ENCODE results near the gene GFRA1. TPM values are rescaled to one million over a fixed set of nuclear protein-coding genes. Genes with fewer than 3 reads are reported as not detected.

Gene GFRA1
- total RNA-seq, 4 donors from 2014 or later, result 19.8 to 61.8 (median 25.2) TPM

- Histone ChIP-seq H3K36me3 (no peaks in the 10 kb centered on the region), H3K27me3 (no peaks in the 10 kb centered on the region), H3K4me1 (no peaks in the 10 kb centered on the region), H3K9me3 (no peaks in the 10 kb centered on the region), H3K4me3 (no peak overlapping the region), H3K27ac (no peak overlapping the region)
- DNase-seq (ENCODE audit: low spot score in 2 of 2), result no peak
- WGBS, result 58% methylated on average over 13 of the region's 13 CpGs
- TF ChIP-seq POLR2AphosphoS5 (IDR thresholded peaks at IDR 0.05) (no peak), EP300 (IDR thresholded peaks at IDR 0.05) (no peak)
Measured at GRCh38 chr10:116132780-116133399, 140.1 kb downstream of the GFRA1 start.

GRCh38 chr10:116130006-116130405 is 143.0 kb downstream of the GFRA1 start:
- Histone ChIP-seq H3K9me3 (no peaks in the 10 kb centered on the region), H3K27me3 (no peaks in the 10 kb centered on the region), H3K36me3 (no peaks in the 10 kb centered on the region), H3K4me1 (no peaks in the 10 kb centered on the region), H3K27ac (no peak overlapping the region), H3K4me3 (no peak overlapping the region)
- TF ChIP-seq POLR2AphosphoS5 (IDR thresholded peaks at IDR 0.05), result no peak
- no peak for TF ChIP-seq CTCF (IDR thresholded peaks at IDR 0.05)
- TF ChIP-seq POLR2A (IDR thresholded peaks at IDR 0.05), result no peak
- TF ChIP-seq EP300 (IDR thresholded peaks at IDR 0.05), result no peak
- 51% methylated on average over 1 of the region's 1 CpG for WGBS
- no peak for DNase-seq (ENCODE audit: low spot score in 2 of 2)

GRCh38 chr10:116126954-116127695 is 145.9 kb downstream of the GFRA1 start:
- WGBS, result 68% methylated on average over 10 of the region's 10 CpGs
- TF ChIP-seq POLR2A (IDR thresholded peaks at IDR 0.05), result no peak
- no peak overlapping the region for H3K4me3 ChIP-seq
- DNase-seq (ENCODE audit: low spot score in 2 of 2), result no peak
- no peak overlapping the region for H3K27ac ChIP-seq
- no peaks in the 10 kb centered on the region for H3K4me1 ChIP-seq
- no peaks in the 10 kb centered on the region for H3K27me3 ChIP-seq
- H3K36me3 ChIP-seq, result no peaks in the 10 kb centered on the region
- no peaks in the 10 kb centered on the region for H3K9me3 ChIP-seq

GRCh38 chr10:116126239-116126638 is 146.8 kb downstream of the GFRA1 start:
- H3K4me1 ChIP-seq, result no peaks in the 10 kb centered on the region
- H3K4me3 ChIP-seq, result no peak overlapping the region
- H3K36me3 ChIP-seq, result no peaks in the 10 kb centered on the region
- no peak overlapping the region for H3K27ac ChIP-seq
- H3K9me3 ChIP-seq, result no peaks in the 10 kb centered on the region
- no peaks in the 10 kb centered on the region for H3K27me3 ChIP-seq
- TF ChIP-seq POLR2AphosphoS5 (IDR thresholded peaks at IDR 0.05), result no peak
- TF ChIP-seq EP300 (IDR thresholded peaks at IDR 0.05), result no peak
- TF ChIP-seq POLR2A (IDR thresholded peaks at IDR 0.05), result no peak
- TF ChIP-seq CTCF (IDR thresholded peaks at IDR 0.05), result no peak
- DNase-seq (ENCODE audit: low spot score in 2 of 2), result no peak
- WGBS, result 98% methylated on average over 3 of the region's 3 CpGs

- Histone ChIP-seq H3K27ac (no peak overlapping the region), H3K4me3 (no peak overlapping the region), H3K4me1 (peaks cover 5% of the 10 kb centered on the region), H3K36me3 (no peaks in the 10 kb centered on the region), H3K27me3 (no peaks in the 10 kb centered on the region), H3K9me3 (no peaks in the 10 kb centered on the region)
- WGBS, result 92% methylated on average over 6 of the region's 19 CpGs
- no peak for DNase-seq (ENCODE audit: low spot score in 2 of 2)
- TF ChIP-seq POLR2A (IDR thresholded peaks at IDR 0.05), result no peak
- TF ChIP-seq CTCF (IDR thresholded peaks at IDR 0.05), result no peak
- no peak for TF ChIP-seq EP300 (IDR thresholded peaks at IDR 0.05)
- TF ChIP-seq POLR2AphosphoS5 (IDR thresholded peaks at IDR 0.05), result no peak
Measured at GRCh38 chr10:116125180-116125579, 147.8 kb downstream of the GFRA1 start.

- WGBS, result 85% methylated on average over 4 of the region's 4 CpGs
- no peak for DNase-seq (ENCODE audit: low spot score in 2 of 2)
- no peaks in the 10 kb centered on the region for H3K36me3 ChIP-seq
- H3K27ac ChIP-seq, result no peak overlapping the region
- H3K9me3 ChIP-seq, result no peaks in the 10 kb centered on the region
- TF ChIP-seq POLR2A (IDR thresholded peaks at IDR 0.05) (no peak), POLR2AphosphoS5 (IDR thresholded peaks at IDR 0.05) (no peak), CTCF (IDR thresholded peaks at IDR 0.05) (no peak), EP300 (IDR thresholded peaks at IDR 0.05) (no peak)
- H3K4me3 ChIP-seq, result no peak overlapping the region
- no peaks in the 10 kb centered on the region for H3K27me3 ChIP-seq
- H3K4me1 ChIP-seq, result peaks cover 6% of the 10 kb centered on the region
Measured at GRCh38 chr10:116124777-116125176, 148.2 kb downstream of the GFRA1 start.
